Gastroesophageal sphincter (tissue), 3 donors: ENCODE results near the gene DCST1.
"Not testable (repeated sequence)": the region's sequence is repeated elsewhere in the genome, so short reads cannot be mapped to it uniquely, and the experiment has no call there.

Experiments used
- CTCF ChIP-seq, 4 experiments: fragments of 200-600 bp in 2 of 4; fragments of 450-650 bp in 2 of 4; sonication (generic) in 1 of 4; IDR thresholded peaks; one replicate each; pipeline ENCODE4 v1.5.1; 2017 to 2019; ENCODE audit warnings: antibody characterized with exemption in 4 of 4, mild to moderate bottlenecking in 2 of 4, moderate library complexity in 2 of 4
- POLR2A ChIP-seq, 2 donors: fragments of 450-650 bp; IDR thresholded peaks; one replicate each; pipeline ENCODE4 v1.6.1; 2017; ENCODE audit warnings: antibody characterized with exemption in 2 of 2, mild to moderate bottlenecking in 2 of 2, moderate library complexity in 1 of 2
- POLR2AphosphoS5 ChIP-seq: sonication (generic); formaldehyde crosslinking; IDR thresholded peaks from one replicate; pipeline ENCODE4 v1.6.1; 2017; ENCODE audit warnings: antibody characterized with exemption

GRCh38 chr1:154986736-154987135 lies 46.9 kb upstream of the DCST1 start:
- not testable (repeated sequence) for TF ChIP-seq POLR2A (IDR thresholded peaks at IDR 0.05); CTCF (IDR thresholded peaks at IDR 0.05); POLR2AphosphoS5
